NCI-H2196 (cell line): ENCODE data around the gene CCDC78.

ENCODE experiments used
- DNase-seq: peaks from one replicate; lab custom pipeline; 2025; ENCODE audit not compliant: unreplicated experiment; lab: John Stamatoyannopoulos, UW

Gene CCDC78

DNA sequence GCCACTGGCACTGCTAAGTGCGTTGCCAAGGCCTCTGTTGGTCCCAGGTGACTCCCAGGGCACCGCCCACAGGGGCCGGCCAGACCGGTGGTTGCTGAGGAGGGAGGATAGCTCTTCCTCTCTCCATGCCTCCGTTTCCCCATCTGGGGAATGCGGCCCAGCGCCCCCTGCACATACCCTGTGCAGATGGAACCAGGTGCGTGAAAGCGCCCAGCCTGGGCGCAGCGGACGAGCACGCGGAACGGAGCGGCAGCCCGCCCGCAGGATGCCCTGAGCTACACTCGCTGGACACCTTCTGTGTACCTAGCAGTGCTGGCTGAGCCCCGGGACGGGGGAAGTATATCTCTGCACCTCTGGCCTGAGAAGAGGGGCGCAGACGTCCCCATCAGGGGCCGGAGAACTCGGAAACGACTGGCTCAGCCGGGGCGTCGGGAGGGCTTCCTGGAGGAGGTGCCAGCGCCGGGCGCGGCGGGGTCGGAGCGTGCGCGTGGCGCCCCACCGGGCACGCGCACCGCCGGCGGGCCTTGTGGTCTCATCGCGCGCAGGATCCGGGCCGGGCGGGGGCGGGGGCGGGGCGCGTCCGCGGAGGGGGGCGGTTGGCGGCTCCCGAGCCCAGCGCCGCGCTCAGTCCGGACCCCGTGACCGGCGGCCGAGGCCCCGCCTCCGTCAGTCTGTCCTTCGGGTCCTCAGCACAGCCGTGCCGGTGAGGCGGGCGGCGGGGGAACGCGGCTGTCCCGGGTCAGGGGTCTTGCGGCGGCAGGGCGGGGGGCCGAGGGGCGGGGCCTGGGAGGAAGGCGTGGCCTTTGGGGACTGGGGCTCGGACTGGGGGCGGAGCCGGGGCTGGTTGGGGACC, at the start of gene CCDC78, which contains the start of gene HAGHL:
Gene CCDC78, minus strand, starts transcription at position 6 of the 853 bp plus-strand sequence. CDS start 76 bp downstream, outside the sequence.
Gene HAGHL, plus strand, starts transcription at position 669 of the 853 bp plus-strand sequence. CDS start 404 bp downstream, outside the sequence.
- DNase-seq: peak; percentile 67

DNA sequence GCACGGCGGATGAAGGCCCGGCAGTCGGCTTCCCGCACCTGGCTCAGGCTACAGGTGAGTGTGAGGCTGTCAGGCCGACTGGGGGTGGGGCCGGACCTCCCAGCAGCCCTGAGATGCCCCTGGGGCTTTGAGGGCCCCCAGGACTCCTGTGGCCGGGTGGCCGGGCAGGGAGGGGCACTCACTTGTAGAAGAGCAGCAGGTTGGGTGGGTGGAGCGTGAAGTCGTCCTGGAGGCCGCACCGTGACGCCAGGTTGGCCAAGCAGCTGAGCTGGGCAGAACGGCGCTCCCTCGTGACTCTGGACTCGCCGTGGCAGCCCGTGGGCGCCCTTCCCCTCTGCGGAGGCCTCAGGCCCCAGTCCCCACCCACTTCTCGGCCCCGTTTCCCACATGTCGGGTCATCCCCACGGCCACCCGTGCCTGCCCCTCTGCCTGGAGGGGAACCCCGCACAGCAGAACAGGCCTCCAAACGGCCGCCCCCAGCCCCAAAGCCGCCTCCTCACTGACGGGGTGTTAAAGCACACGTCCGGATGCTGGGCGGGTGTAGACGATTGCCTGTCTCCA, 49.1 kb upstream of the CCDC78 start:
- no peak for DNase-seq

DNA sequence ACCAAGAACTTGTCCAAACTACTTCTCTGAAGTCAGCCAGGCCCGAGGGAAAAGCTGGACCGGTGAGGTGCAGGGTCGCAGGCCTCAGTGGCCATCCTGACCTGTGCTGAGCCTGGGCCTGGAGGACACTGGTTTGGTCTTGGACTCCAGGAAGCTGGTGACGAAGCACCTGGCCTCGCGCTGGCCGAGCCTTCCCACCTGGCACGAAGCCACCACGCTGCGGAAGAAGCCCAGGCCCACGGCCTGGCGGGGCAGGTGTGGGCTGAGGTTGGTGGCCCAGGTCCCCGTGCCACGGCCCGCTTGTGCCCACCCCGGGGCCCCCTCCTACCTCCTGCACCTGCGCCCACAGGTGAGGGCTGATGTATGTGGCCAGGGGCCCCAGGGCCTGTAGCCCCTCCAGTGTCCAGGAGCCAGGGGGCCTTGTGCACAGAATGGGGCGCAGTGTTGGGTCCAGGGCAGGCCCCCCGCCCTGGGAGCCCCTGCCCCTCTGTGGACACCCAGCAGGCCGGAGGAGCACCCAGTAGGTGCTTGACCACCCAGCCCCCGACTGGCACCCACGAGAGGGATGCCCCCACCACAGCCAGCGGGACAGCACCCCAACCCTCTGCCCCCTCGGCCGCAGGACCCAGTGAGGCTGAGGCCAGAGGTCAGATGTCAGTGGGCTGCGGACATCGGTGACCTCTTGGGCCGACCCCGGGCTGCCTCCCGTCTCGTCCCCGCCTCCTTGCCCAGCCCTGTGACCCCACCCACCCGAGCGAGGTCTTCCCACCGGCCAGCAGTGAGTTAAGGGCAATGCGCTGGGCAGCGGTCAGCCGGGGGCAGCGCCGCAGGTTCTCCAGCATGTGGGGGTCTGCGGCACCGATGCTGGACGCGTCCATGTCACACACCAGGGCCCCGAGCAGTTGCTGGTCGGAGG, 48.1 kb upstream of the CCDC78 start:
- DNase-seq: peak; percentile 28

DNA sequence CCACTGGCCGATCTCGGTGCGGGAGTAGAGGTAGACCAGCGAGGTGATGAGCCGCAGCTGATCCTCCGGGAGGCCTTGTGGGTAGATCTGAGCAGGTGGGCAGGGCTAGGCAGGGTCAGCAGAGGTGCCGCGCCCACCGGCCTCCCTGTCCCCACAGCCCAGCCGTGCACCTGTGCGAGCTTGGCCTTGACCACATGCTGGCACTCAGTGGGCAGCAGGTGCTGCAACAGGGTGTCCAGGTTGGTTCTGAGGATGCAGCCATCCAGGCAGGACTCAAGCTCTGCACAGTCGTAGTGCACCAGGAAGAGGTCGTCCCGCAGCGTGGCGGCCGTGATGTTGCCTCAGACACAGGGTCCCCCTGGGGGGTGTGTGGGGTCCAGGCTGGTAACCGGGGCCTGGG, 46.7 kb upstream of the CCDC78 start:
- no peak for DNase-seq

DNA sequence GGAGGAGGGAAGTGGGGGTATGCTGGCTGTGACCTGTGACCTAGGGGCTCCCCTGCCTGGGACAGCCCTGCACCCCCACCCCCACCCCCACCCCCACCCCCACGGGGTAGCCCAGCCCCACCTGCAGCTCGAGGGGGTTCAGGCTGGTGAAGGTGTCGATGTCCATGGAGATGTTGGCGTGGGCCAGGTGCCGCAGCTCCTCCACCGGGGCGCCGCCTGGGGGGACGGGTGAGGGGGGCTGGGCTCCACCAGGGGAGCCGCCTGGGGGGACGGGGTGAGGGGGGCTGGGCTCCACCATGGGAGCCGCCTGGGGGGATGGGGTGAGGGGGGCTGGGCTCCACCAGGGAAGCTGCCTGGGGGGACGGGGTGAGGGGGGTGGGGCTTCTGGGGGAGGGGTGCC, 44.2 kb upstream of the CCDC78 start:
- no peak for DNase-seq

DNA sequence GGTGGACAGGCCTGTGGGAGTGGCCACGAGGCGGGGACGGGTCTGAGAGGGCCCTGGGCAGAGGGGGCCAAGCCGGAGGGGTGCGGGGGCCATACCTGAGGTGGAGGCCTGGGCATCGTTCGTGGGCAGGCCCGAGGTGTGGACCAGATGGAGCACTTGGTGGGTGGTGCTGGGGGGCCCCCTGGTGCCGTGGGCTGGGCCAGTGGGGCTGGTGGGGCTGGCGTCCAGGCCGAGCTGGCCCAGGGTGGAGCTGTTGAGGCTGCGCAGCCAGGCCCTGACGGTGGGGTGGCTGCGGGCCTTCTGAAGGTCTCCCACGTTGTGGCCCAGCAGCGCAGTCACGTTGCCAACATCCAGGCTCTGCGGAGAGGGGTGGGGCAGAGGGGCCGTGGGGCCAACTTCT, 43.7 kb upstream of the CCDC78 start:
- DNase-seq: no peak

DNA sequence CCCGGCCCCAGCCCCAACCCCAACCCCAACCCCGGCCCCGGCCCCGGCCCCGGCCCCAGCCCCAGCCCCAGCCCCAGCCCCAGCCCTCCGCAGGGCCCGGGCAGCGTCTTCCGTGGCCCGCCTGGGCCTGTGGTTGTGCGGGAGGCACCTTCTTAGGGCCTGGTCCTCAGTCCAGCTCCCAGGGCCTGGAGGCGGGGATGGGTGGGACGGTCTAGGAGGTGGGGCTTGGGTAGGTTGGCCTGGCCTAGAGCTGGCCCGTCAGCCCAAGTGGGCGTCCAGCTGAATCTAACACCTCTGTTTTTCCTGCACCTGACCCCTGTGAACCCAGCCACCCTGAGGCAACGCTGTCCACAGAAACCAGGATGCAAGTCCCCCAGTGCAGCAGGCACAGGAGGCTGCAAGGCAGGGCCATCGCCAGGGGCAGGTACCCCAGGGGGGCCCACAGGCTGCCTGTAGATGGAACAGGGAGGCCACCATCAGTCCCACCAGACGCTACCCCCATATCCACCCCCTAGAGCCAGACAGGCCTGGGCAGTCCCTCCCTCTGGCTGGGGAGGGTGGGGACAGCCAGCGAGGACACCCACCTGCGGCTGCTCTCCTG, 43.0 kb upstream of the CCDC78 start:
- DNase-seq: no peak

DNA sequence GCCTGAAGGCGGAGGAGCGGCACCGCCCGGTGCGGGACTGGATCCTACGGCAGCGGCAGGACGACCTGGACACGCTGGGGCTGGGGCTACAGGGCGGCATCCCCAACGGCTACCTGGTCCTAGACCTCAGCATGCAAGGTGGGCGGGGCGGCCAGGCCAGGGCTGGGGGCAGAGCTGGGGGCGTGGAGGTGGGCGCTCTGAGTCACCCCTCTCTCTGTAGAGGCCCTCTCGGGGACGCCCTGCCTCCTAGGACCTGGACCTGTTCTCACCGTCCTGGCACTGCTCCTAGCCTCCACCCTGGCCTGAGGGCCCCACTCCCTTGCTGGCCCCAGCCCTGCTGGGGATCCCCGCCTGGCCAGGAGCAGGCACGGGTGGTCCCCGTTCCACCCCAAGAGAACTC, 42.2 kb upstream of the CCDC78 start:
- no peak for DNase-seq

DNA sequence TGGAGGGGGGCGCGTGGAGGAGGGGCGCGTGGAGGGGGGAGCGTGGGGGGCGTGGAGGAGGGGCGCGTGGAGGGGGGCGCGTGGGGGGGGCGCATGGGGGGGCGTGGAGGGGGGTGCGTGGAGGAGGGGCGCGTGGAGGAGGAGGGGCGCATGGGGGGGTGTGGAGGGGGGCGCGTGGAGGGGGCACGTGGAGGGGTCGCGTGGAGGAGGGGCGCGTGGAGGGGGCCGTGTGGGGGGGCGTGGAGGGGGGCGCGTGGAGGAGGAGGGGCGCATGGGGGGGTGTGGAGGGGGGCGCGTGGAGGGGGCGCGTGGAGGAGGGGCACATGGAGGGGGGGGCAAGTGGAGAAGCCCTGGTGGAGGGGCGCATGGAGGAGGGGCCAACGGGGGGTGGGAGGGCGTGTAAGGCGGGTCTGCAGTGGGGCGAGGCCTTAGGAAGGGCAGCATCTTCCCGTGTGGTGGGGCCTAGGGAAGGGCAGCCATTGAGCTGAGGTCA, 41.5 kb upstream of the CCDC78 start:
- no peak for DNase-seq

DNA sequence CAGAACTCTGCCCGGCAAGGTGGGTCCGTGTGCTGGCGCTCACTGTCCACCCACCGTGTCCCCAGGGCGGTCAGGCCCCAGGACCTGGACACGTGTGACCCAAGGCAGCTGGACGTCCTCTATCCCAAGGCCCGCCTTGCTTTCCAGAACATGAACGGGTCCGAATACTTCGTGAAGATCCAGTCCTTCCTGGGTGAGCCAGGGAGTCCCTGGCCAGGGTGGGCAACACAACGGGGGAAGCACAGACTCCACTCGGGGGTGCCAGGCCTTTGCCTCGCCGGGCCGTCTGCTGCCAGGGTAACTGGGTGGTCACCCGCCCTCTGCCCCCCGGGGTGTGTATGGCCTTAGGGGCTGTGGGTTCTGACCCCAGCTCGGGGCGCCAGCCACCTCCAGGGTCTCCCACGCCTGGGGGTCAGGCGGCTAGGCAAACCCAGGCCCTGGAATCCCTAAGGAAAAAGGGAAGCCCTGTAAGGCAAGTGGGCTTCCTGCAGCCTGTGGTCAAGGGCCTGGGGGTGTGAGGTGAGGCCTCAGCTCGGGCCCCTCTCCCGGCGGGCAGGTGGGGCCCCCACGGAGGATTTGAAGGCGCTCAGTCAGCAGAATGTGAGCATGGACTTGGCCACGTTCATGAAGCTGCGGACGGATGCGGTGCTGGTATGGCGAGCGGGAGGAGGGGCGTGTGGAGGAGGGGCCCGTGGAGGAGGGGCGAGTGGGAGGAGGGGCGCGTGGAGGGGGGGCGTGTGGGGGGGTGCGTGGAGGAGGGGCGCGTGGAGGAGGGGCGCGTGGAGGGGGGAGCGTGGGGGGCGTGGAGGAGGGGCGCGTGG, 40.8 kb upstream of the CCDC78 start:
- no peak for DNase-seq

DNA sequence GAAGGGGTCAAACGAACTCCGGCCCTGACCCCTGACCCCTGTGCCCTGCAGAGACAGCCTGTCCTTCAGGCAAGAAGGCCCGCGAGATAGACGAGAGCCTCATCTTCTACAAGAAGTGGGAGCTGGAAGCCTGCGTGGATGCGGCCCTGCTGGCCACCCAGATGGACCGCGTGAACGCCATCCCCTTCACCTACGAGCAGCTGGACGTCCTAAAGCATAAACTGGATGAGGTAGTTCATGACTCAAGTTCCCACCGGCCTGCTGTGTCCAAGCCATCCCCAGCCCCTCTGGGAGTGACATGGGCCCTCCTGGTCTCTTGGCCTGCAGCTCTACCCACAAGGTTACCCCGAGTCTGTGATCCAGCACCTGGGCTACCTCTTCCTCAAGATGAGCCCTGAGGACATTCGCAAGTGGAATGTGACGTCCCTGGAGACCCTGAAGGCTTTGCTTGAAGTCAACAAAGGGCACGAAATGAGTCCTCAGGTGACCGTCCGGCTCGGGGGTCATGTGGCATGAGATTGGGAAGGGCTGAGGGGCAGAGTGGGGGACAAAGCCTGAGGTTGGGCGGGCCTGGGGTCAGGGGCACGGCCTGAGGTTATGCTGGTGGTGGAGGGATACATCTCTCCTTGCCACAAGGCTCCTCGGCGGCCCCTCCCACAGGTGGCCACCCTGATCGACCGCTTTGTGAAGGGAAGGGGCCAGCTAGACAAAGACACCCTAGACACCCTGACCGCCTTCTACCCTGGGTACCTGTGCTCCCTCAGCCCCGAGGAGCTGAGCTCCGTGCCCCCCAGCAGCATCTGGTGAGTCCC, 40.0 kb upstream of the CCDC78 start:
- DNase-seq: no peak

DNA sequence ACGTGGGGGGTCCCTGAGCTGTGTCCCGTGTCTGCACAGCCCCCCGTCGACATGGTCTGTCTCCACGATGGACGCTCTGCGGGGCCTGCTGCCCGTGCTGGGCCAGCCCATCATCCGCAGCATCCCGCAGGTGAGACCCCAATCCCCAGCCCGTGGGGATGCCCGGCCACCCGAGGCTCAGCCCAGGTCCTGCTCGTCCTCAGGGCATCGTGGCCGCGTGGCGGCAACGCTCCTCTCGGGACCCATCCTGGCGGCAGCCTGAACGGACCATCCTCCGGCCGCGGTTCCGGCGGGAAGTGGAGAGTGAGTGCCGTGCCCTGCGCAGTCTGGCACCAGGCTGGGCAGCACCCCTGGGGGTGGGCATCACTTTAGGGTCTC, 39.2 kb upstream of the CCDC78 start:
- DNase-seq: no peak

DNA sequence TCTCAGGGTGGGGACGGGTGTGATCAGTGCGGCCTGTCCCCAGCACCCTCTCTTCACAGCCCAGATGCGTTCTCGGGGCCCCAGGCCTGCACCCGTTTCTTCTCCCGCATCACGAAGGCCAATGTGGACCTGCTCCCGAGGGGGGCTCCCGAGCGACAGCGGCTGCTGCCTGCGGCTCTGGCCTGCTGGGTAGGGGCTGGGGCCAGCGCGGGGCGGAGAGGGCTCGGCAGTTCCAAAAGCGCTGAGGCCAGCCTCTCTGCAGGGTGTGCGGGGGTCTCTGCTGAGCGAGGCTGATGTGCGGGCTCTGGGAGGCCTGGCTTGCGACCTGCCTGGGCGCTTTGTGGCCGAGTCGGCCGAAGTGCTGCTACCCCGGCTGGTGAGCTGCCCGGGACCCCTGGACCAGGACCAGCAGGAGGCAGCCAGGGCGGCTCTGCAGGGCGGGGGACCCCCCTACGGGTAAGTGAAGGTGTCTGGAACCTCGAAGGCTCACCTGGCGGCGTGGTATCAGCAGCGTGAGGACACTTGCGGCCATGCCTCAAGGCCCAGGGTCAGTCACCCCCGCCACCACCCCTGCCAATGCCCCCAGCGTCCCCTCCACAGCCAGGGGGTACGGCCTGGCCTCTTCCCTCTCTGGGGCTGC, 38.7 kb upstream of the CCDC78 start:
- no peak for DNase-seq

DNA sequence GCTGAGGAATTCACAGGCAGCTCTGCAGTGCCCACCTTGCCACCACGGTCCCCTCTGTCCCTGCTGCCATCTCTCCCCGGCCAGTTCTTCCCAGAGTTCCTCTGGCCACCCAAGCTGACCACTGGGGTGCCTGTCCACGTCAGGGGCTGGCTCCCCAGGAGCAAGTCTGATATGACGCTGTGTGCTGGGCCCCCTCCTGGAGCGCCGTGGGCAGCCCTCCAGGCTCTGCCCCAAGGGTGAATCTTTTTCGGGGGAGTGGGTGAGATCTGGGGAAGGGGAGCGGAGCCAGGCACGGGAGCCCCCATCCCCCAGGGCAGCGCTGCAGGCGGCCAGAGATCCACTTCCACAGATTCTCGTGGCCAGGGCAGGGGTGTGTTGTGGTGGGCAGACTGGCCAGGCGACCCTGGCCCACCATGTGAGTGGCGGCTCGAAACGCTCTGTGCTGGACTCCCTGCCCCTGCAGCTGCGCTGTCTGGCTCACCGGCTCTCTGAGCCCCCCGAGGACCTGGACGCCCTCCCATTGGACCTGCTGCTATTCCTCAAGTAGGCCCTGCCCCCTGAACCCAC, 38.0 kb upstream of the CCDC78 start:
- DNase-seq: no peak

DNA sequence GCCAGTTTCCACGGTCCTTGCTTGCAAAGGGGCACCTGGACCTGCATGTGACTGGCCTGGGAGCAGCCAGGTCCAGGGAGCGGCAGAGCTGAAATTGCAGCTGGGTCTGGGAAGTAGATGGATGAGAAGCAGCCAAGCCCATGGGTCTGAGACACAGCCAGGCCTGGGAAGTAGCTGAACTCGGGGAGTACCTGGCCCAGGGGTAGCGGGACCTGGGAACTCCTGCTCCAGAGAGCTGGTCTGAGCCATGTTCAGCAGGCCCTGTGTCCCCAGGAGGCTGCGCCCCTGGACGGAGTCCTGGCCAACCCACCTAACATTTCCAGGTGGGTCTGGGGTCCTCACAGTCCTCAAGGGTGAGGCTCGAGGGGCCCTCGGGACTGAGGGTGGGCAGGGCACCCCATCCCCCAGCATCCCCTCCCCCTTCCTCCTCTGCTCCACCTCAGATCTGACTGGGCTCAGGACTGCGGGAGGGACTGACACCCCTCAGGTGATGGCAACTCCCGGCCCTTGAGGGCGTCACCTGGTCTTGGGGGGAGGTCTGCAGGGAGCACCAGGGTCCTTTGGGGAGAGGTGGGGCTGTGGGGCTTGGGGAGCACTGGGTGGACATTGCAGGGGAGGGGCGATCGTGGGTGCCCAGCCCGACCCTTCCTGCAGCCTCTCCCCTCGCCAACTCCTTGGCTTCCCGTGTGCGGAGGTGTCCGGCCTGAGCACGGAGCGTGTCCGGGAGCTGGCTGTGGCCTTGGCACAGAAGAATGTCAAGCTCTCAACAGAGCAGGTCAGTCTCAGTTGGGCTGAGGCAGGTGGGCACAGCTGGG, 37.3 kb upstream of the CCDC78 start:
- DNase-seq: no peak

DNA sequence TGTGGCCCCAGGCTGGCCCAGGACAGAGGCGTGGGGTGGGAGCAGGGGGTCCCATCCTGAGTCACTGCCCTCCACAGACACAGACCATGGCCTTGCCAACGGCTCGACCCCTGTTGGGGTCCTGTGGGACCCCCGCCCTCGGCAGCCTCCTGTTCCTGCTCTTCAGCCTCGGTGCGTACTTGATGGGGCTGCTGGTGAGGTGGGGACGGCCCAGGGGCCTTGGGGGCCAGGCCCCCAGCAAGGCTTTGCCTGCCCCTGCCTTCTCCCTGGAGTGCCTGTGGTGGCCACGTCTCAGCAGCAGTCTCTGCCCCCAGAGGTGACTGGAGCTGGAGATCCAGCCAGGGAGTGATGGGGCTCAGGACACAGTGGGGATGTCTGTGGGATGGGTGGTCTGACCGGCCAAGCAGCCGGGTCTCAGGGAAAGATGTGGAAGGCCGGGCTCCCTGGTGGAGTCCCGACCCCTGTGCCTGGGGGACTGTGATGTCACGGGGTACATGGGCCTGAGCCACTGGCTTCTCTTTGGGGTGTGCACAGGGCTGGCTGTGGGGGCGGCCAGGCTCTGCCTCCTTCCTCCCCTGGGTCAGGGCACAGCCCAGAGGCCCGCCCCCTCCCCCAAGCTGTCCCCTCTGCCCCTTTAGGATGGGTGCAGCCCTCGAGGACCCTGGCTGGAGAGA, 36.5 kb upstream of the CCDC78 start:
- no peak for DNase-seq
